ENCODE results near the gene SPTAN1.

The SPTAN1 gene

DNA sequence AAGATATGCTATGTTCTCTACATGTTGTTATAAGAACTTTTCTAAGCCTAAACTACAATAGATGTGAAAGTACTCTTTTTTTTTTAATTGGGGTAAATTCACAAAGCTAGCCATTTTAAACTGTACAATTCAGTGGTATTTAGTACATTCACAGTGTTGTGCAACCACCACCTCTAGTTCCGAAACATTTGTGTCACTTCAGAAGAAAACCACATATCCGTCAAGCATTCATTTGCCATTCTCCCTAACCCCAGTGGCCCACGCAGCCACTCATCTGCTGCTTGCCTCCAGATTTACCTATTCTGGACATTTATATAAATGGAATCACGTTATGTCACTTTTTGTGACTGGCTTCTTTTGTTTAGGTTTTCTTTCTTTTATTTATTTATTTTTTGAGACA lies 43.1 kb downstream of the SPTAN1 start:
- no peak for DNase-seq
- H3K36me3 Mint-ChIP-seq, result peaks cover 63% of the 10 kb centered on the region
- H3K27me3 Mint-ChIP-seq, result no peaks in the 10 kb centered on the region
- CTCF ChIA-PET, result no interaction called here
- H3K4me1 Mint-ChIP-seq, result no peaks in the 10 kb centered on the region
- no peaks in the 10 kb centered on the region for H3K9me3 Mint-ChIP-seq
- H3K27ac Mint-ChIP-seq, result no peak overlapping the region
- no peak overlapping the region for H3K4me3 Mint-ChIP-seq

DNA sequence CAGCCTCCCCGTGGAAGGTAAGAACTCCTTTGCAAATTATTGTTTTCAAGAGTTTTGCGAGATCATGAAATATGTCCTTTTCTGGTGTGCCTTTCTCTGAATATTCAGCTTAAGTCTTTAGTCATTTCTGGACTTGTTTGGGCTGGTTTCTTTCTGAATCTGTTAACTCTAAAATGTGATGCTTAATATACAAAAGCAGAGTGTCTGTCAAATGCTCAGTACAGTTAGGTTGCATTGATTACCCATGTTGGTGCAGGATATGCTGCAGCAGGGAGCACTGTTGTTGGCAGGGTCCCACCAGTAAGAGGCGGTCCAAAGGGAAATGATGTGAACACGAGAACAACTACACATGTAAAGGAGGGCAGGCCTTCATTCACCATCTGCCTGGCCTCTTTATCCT lies 47.7 kb downstream of the SPTAN1 start:
- peaks cover 54% of the 10 kb centered on the region for H3K36me3 Mint-ChIP-seq
- no peaks in the 10 kb centered on the region for H3K27me3 Mint-ChIP-seq
- no peak overlapping the region for H3K4me3 Mint-ChIP-seq
- CTCF ChIA-PET, result no interaction called here
- H3K9me3 Mint-ChIP-seq, result no peaks in the 10 kb centered on the region
- H3K4me1 Mint-ChIP-seq, result no peaks in the 10 kb centered on the region
- no peak overlapping the region for H3K27ac Mint-ChIP-seq
- no peak for DNase-seq

DNA sequence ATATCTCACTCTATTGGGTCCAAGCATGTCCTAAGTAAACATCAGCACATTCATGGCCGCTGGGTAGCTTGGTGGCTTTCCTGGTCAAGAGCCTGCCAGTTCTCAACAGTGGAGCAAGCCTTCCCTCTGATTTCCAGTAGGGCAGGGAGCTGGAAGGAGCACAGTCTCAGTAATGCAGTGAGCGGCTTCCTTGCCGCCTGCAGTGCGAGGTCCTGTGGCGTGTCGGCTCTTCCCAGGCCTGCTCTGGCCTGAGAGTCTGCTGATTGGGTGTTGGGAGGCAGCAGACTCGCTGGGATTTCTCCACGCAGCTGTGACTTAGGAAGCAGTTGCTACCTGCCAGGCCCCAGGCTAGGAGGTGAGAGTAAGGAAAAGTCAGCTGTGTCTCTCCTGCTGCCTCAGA lies 51.3 kb downstream of the SPTAN1 start:
- Mint-ChIP-seq H3K27me3 (no peaks in the 10 kb centered on the region), H3K4me1 (no peaks in the 10 kb centered on the region), H3K4me3 (no peak overlapping the region), H3K9me3 (no peaks in the 10 kb centered on the region), H3K36me3 (peaks cover 58% of the 10 kb centered on the region), H3K27ac (no peak overlapping the region)
- CTCF ChIA-PET, result interaction anchor here (1.6 kb wide), 1 partner anchor 215 kb away, joined by 4 read pairs; the partner anchor contains the start of gene ENDOG
- DNase-seq, result no peak

- CTCF ChIA-PET, result no interaction called here
These were observed 55.4 kb downstream of the SPTAN1 start for GRCh38 chr9:128607642-128608350.

GRCh38 chr9:128610897-128611296 lies 58.5 kb downstream of the SPTAN1 start:
- CTCF ChIA-PET, result no interaction called here
- H3K27me3 Mint-ChIP-seq, result no peaks in the 10 kb centered on the region
- H3K36me3 Mint-ChIP-seq, result peaks cover 66% of the 10 kb centered on the region
- H3K4me1 Mint-ChIP-seq, result no peaks in the 10 kb centered on the region
- no peak for DNase-seq
- no peaks in the 10 kb centered on the region for H3K9me3 Mint-ChIP-seq
- H3K27ac Mint-ChIP-seq, result no peak overlapping the region
- H3K4me3 Mint-ChIP-seq, result no peak overlapping the region

More at GRCh38 chr9:128607642-128608350, 55.4 kb downstream of the SPTAN1 start:
- Mint-ChIP-seq H3K4me1 (no peaks in the 10 kb centered on the region), H3K4me3 (no peak overlapping the region), H3K36me3 (peaks cover 64% of the 10 kb centered on the region), H3K27me3 (no peaks in the 10 kb centered on the region), H3K27ac (no peak overlapping the region), H3K9me3 (no peaks in the 10 kb centered on the region)
- DNase-seq, result no peak

DNA sequence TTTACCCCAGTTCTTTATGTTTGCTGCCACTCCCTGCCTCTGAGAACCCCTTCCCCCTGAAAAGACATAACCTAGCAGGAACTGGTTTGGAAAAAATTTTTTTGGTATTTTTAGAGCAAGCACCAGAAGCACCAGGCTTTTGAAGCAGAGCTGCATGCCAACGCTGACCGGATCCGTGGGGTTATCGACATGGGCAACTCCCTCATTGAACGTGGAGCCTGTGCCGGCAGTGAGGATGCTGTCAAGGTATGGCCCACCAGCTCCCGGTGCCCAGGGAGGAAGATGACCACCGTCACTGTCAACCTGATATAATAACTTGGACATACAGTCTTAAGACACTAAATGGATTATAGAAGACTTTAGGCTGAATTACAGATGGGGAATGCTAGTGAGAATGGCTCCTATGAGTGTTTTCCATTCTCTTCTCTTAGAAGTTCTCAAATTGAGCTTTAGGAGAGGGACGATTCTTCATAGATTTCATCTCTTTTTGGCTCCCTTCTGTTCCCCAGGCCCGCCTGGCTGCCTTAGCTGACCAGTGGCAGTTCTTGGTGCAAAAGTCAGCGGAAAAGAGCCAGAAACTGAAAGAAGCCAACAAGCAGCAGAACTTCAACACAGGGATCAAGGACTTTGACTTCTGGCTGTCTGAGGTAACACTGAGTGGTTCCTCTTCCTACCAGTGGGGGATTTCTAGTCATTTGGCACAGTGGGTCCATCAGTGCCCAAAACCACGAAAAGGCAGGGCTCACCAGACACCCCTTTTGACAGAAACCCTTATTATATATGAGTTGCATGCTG lies 59.4 kb downstream of the SPTAN1 start:
- H3K36me3 Mint-ChIP-seq, result peaks cover 70% of the 10 kb centered on the region
- no peak overlapping the region for H3K4me3 Mint-ChIP-seq
- no peak overlapping the region for H3K27ac Mint-ChIP-seq
- no peaks in the 10 kb centered on the region for H3K4me1 Mint-ChIP-seq
- CTCF ChIA-PET, result no interaction called here
- DNase-seq, result no peak
- no peaks in the 10 kb centered on the region for H3K27me3 Mint-ChIP-seq
- H3K9me3 Mint-ChIP-seq, result no peaks in the 10 kb centered on the region

- no peaks in the 10 kb centered on the region for H3K9me3 Mint-ChIP-seq
- CTCF ChIA-PET, result no interaction called here
- H3K4me1 Mint-ChIP-seq, result no peaks in the 10 kb centered on the region
- no peak overlapping the region for H3K4me3 Mint-ChIP-seq
- H3K27ac Mint-ChIP-seq, result no peak overlapping the region
- H3K36me3 Mint-ChIP-seq, result peaks cover 69% of the 10 kb centered on the region
- DNase-seq, result no peak
- no peaks in the 10 kb centered on the region for H3K27me3 Mint-ChIP-seq
These were observed 62.3 kb downstream of the SPTAN1 start for GRCh38 chr9:128614728-128615127.

DNA sequence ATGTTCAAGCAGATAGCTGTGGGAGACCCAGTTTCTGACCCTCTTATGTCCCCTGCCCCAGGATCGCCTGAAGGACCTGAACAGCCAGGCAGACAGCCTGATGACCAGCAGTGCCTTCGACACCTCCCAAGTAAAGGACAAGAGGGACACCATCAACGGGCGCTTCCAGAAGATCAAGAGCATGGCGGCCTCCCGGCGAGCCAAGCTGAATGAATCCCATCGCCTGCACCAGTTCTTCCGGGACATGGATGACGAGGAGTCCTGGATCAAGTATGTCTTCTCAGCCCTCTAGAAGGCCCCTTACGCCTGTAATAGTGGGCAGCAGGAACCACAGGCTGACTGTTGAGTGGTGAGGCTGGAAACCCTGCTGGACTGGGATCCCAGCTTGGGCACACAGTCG lies 63.2 kb downstream of the SPTAN1 start:
- CTCF ChIA-PET, result no interaction called here
- H3K9me3 Mint-ChIP-seq, result no peaks in the 10 kb centered on the region
- peaks cover 67% of the 10 kb centered on the region for H3K36me3 Mint-ChIP-seq
- H3K27me3 Mint-ChIP-seq, result no peaks in the 10 kb centered on the region
- DNase-seq, result no peak
- H3K27ac Mint-ChIP-seq, result no peak overlapping the region
- H3K4me1 Mint-ChIP-seq, result no peaks in the 10 kb centered on the region
- H3K4me3 Mint-ChIP-seq, result no peak overlapping the region

DNA sequence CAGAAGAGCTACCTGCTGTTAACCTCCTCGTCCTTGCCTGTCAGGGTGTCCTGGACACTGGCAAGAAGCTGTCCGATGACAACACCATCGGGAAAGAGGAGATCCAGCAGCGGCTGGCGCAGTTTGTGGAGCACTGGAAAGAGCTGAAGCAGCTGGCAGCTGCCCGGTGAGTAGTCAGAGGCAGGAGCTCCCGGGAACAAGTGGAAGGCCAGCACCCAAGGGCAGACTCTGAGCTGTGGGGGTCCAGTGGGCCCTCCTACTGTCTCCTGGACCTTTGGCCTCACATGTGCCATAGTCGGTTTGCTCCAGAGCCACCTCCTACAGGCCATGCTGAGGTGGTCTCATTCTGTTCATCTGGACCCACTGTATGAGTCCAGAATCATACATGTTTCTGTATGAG lies 65.6 kb downstream of the SPTAN1 start:
- CTCF ChIA-PET, result no interaction called here
- Mint-ChIP-seq H3K9me3 (no peaks in the 10 kb centered on the region), H3K4me3 (no peak overlapping the region), H3K36me3 (peaks cover 67% of the 10 kb centered on the region), H3K27me3 (no peaks in the 10 kb centered on the region), H3K4me1 (no peaks in the 10 kb centered on the region), H3K27ac (no peak overlapping the region)
- DNase-seq, result no peak

DNA sequence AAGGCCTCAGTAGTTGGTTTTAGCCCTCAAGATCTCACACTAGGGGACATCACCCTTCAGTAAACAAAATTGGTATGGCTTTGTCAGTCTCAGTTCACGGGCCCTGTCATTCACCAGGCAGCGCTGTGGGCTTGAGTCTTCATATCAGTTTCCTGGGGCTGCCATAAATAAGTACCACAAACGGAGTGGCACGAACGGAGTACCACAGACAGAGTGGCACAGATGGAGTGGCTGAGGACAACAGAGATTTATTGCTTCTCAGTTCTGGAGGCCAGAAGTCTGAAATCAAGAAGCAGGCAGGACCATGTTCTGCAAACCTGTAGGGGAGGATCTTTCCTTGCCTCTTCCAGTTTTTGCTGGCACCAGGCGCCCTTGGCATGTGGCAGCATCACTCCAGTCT lies 66.7 kb downstream of the SPTAN1 start:
- no peaks in the 10 kb centered on the region for H3K9me3 Mint-ChIP-seq
- peaks cover 58% of the 10 kb centered on the region for H3K36me3 Mint-ChIP-seq
- H3K4me3 Mint-ChIP-seq, result no peak overlapping the region
- no peak for DNase-seq
- no peaks in the 10 kb centered on the region for H3K27me3 Mint-ChIP-seq
- H3K27ac Mint-ChIP-seq, result no peak overlapping the region
- CTCF ChIA-PET, result no interaction called here
- no peaks in the 10 kb centered on the region for H3K4me1 Mint-ChIP-seq

DNA sequence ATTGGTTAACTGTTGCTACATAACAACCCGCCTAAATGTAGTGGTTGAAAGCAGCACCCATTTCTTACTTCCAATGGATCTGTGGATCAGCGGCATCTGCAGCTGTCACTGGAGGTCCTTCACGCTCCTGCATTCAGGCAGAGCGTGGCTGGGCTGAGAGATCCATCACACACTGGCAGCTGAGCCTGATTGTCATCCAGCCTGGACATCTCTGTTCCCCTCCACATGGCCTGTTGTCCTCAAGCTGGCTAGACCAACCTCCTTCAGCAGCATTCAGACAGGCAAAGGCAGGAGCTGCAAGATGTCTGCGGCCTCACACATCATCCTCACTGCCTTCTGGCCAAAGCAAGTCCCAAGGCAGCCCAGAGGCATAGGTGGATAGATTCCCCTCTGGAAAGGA lies 67.4 kb downstream of the SPTAN1 start:
- H3K36me3 Mint-ChIP-seq, result peaks cover 58% of the 10 kb centered on the region
- no peak for DNase-seq
- CTCF ChIA-PET, result interaction anchor here (0.6 kb wide), 1 partner anchor 27 kb away, joined by 3 read pairs; no protein-coding TSS in a partner anchor
- H3K9me3 Mint-ChIP-seq, result no peaks in the 10 kb centered on the region
- H3K27me3 Mint-ChIP-seq, result no peaks in the 10 kb centered on the region
- no peak overlapping the region for H3K4me3 Mint-ChIP-seq
- no peaks in the 10 kb centered on the region for H3K4me1 Mint-ChIP-seq
- no peak overlapping the region for H3K27ac Mint-ChIP-seq

DNA sequence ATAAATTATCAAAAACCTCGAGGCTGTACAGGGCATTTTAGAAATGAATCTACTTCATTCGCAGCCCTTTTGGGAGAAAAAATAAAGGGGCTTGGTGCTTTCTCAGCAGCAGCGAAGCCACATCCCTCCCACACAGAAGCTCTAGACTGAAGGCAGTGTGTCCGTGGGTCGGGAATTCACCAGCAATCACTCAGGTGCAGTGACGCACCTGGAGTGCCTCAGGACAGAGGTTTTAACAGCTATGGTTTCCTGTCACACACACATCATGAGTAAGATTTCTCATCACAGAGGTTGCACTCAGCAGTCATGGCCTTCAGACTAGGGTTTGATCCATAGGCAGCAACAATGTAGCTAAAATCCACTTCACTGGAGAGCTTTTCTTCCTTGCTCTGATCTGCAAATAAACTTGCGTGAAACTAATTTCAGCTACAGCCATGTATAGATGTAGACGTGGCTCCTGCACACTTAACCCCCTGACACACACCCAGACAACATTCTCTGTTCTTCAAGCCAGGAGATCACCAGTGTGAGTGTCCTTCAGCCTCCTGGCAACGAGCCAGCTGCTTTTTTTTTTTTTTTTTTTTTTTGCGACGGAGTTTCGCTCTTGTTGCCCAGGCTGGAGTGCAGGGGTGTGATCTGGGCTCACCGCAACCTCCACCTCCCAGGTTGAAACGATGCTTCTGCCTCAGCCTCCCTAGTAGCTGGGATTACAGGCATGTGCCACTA lies 69.5 kb downstream of the SPTAN1 start:
- CTCF ChIA-PET, result no interaction called here

DNA sequence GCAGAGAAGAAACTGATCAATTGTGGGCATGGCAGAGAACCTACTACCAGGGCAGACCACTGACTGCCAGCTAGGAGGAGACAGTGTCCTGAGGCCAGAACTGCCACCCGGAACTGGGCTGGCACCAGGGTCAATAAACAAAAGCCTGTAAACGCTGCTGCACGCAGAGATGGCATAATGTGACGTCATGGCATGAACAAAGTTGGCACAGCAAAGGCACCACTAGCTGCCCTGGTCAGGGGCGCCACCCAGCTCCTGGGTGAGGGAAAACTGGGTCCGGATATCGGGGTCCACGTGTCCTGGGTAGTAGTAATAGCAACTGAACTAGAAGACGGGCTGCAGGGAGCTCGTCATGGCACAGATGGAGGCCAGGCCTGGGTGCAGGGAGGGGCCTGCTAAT lies 72.2 kb downstream of the SPTAN1 start:
- Mint-ChIP-seq H3K36me3 (peaks cover 56% of the 10 kb centered on the region), H3K4me1 (no peaks in the 10 kb centered on the region), H3K27ac (no peak overlapping the region), H3K9me3 (no peaks in the 10 kb centered on the region), H3K27me3 (no peaks in the 10 kb centered on the region), H3K4me3 (no peak overlapping the region)
- CTCF ChIA-PET, result no interaction called here
- no peak for DNase-seq

More for the DNA sequence above, 69.5 kb downstream of the SPTAN1 start:
- Mint-ChIP-seq H3K9me3 (no peaks in the 10 kb centered on the region), H3K27me3 (no peaks in the 10 kb centered on the region), H3K36me3 (peaks cover 63% of the 10 kb centered on the region), H3K4me1 (no peaks in the 10 kb centered on the region), H3K4me3 (no peak overlapping the region), H3K27ac (no peak overlapping the region)
- DNase-seq, result no peak

- Mint-ChIP-seq H3K4me1 (no peaks in the 10 kb centered on the region), H3K27ac (no peak overlapping the region), H3K9me3 (no peaks in the 10 kb centered on the region), H3K27me3 (no peaks in the 10 kb centered on the region), H3K4me3 (no peak overlapping the region), H3K36me3 (peaks cover 57% of the 10 kb centered on the region)
- no peak for DNase-seq
- CTCF ChIA-PET, result no interaction called here
These were observed 73.2 kb downstream of the SPTAN1 start for GRCh38 chr9:128625391-128626146.
